Measurements from ENCODE around the gene PRRG1. TPM values are rescaled to one million over a fixed set of nuclear protein-coding genes. Genes with fewer than 3 reads are reported as not detected.
"Not testable (repeated sequence)": the region's sequence is repeated elsewhere in the genome, so short reads cannot be mapped to it uniquely, and the experiment has no call there.

PRRG1 gene
- total RNA-seq, 2 donors from 2014 or later, result 3.1 to 5.2 TPM

DNA sequence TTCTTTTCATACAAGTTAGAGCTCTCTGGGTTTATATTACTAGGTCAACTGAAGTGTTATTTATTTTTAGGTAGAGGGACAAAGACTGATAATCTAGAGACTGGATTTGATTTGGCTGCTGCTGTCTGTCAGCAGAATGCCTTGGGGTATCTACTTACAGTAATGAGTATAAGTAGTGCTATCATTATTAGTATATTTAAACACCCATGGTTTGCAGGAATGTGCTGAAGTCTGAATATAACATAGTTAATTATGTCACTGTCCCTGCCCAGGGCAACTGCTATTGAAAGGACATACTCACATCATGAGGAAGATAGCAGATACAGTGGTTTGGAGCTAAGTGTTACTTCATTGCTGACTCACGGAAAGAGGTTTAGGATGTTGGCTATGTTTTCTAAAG is 76.2 kb downstream of the PRRG1 start:
- H3K36me3 Mint-ChIP-seq (ENCODE audit: low read depth), result peaks cover 6% of the 10 kb centered on the region
- no peaks in the 10 kb centered on the region for H3K4me1 Mint-ChIP-seq
- H3K27me3 ChIP-seq (ENCODE audit: control insufficient read depth, insufficient read depth, low read length, poor library complexity, severe bottlenecking), result no peaks in the 10 kb centered on the region
- no peak for DNase-seq
- H3K27ac ChIP-seq (ENCODE audit: low read depth, low read length), result no peak overlapping the region
- H3K4me1 ChIP-seq (ENCODE audit: control insufficient read depth, insufficient read depth, low read length), result no peaks in the 10 kb centered on the region
- H3K4me3 ChIP-seq (ENCODE audit: low read length), result no peak overlapping the region
- no peaks in the 10 kb centered on the region for H3K9me3 ChIP-seq (ENCODE audit: control insufficient read depth, low read length)
- H3K36me3 ChIP-seq (ENCODE audit: control insufficient read depth, insufficient read depth, low read length), result no peaks in the 10 kb centered on the region
- peaks cover 16% of the 10 kb centered on the region for H3K9me3 Mint-ChIP-seq
- 100% methylated on average over 1 of the region's 1 CpG; no CpG with 5 or more reads in 1 of the 2 experiments for WGBS, 2 experiments (ENCODE audit: insufficient coverage in 1 of 2, insufficient read length in 1 of 2)
- H3K4me3 Mint-ChIP-seq, result no peak overlapping the region
- TF ChIP-seq, protein P1, sequence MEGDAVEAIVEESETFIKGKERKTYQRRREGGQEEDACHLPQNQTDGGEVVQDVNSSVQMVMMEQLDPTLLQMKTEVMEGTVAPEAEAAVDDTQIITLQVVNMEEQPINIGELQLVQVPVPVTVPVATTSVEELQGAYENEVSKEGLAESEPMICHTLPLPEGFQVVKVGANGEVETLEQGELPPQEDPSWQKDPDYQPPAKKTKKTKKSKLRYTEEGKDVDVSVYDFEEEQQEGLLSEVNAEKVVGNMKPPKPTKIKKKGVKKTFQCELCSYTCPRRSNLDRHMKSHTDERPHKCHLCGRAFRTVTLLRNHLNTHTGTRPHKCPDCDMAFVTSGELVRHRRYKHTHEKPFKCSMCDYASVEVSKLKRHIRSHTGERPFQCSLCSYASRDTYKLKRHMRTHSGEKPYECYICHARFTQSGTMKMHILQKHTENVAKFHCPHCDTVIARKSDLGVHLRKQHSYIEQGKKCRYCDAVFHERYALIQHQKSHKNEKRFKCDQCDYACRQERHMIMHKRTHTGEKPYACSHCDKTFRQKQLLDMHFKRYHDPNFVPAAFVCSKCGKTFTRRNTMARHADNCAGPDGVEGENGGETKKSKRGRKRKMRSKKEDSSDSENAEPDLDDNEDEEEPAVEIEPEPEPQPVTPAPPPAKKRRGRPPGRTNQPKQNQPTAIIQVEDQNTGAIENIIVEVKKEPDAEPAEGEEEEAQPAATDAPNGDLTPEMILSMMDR (conservative IDR thresholded peaks at IDR 0.05), result no peak
- H3K27ac Mint-ChIP-seq, result no peak overlapping the region
- H3K27me3 Mint-ChIP-seq (ENCODE audit: insufficient read depth), result no peaks in the 10 kb centered on the region
- no peak overlapping the region for H3K9ac ChIP-seq (ENCODE audit: extremely low read depth, low read length, poor library complexity, severe bottlenecking)

DNA sequence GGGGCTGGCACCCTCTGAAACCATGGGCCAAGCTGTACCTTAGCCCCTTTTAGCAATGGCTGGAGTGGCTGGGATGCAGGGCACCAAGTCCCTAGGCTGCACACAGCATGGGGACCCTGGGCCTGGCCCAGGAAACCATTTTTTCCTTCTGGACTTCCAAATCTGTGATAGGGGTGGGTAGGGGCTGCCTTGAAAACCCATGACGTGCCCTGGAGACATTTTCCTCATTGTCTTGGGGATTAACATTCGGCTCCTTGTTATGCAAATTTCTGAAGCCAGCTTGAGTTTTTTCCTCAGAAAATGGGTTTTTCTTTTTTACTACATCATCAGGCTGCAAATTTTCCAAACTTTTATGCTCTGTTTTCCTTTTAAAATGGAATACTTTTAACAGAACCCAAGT is 79.8 kb downstream of the PRRG1 start:
- H3K9me3 ChIP-seq (ENCODE audit: control insufficient read depth, low read length); H3K36me3 ChIP-seq (ENCODE audit: control insufficient read depth, insufficient read depth, low read length); H3K27me3 Mint-ChIP-seq (ENCODE audit: insufficient read depth); H3K4me3 ChIP-seq (ENCODE audit: low read length); H3K4me1 Mint-ChIP-seq; H3K4me3 Mint-ChIP-seq; H3K27ac ChIP-seq (ENCODE audit: low read depth, low read length); H3K27me3 ChIP-seq (ENCODE audit: control insufficient read depth, insufficient read depth, low read length, poor library complexity, severe bottlenecking); H3K27ac Mint-ChIP-seq; H3K36me3 Mint-ChIP-seq (ENCODE audit: low read depth); H3K4me1 ChIP-seq (ENCODE audit: control insufficient read depth, insufficient read depth, low read length); H3K9ac ChIP-seq (ENCODE audit: extremely low read depth, low read length, poor library complexity, severe bottlenecking): not testable (repeated sequence)
- 61% methylated on average over 2 of the region's 2 CpGs; no CpG with 5 or more reads in 1 of the 2 experiments for WGBS, 2 experiments (ENCODE audit: insufficient coverage in 1 of 2, insufficient read length in 1 of 2)
- DNase-seq, result peak; percentile 52
- H3K9me3 Mint-ChIP-seq, result peaks cover 25% of the 10 kb centered on the region

DNA sequence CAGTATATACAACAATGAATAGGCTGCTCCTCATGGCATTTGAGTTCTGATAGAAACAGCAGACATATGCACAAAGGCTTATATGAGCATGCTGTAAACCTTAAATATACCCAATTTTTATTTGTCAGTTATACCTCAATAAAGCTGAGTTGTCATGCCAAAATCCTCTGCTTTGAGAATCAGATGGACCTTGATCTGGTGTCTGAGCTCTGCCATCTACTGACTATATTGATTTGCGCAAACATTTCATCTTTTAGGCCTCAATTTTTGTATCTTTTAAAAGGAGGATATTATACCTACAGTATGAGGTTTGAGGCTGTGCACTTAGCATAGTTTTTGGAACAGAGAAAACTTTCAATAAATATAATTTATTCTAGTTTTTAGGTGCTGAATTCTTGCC is 85.2 kb downstream of the PRRG1 start:
- 100% methylated on average over 1 of the region's 1 CpG; no CpG with 5 or more reads in 1 of the 2 experiments for WGBS, 2 experiments (ENCODE audit: insufficient coverage in 1 of 2, insufficient read length in 1 of 2)
- Histone ChIP-seq H3K4me3 (ENCODE audit: low read length) (no peak overlapping the region), H3K9ac (ENCODE audit: extremely low read depth, low read length, poor library complexity, severe bottlenecking) (no peak overlapping the region), H3K9me3 (ENCODE audit: control insufficient read depth, low read length) (no peaks in the 10 kb centered on the region), H3K36me3 (ENCODE audit: control insufficient read depth, insufficient read depth, low read length) (no peaks in the 10 kb centered on the region), H3K27me3 (ENCODE audit: control insufficient read depth, insufficient read depth, low read length, poor library complexity, severe bottlenecking) (no peaks in the 10 kb centered on the region), H3K4me1 (ENCODE audit: control insufficient read depth, insufficient read depth, low read length) (no peaks in the 10 kb centered on the region), H3K27ac (ENCODE audit: low read depth, low read length) (no peak overlapping the region)
- H3K27ac Mint-ChIP-seq, result no peak overlapping the region
- peaks cover 23% of the 10 kb centered on the region for H3K9me3 Mint-ChIP-seq
- H3K4me1 Mint-ChIP-seq, result no peaks in the 10 kb centered on the region
- H3K36me3 Mint-ChIP-seq (ENCODE audit: low read depth), result no peaks in the 10 kb centered on the region
- no peak for DNase-seq
- no peaks in the 10 kb centered on the region for H3K27me3 Mint-ChIP-seq (ENCODE audit: insufficient read depth)
- TF ChIP-seq, protein P1 (conservative IDR thresholded peaks at IDR 0.05), result no peak
- no peak overlapping the region for H3K4me3 Mint-ChIP-seq

DNA sequence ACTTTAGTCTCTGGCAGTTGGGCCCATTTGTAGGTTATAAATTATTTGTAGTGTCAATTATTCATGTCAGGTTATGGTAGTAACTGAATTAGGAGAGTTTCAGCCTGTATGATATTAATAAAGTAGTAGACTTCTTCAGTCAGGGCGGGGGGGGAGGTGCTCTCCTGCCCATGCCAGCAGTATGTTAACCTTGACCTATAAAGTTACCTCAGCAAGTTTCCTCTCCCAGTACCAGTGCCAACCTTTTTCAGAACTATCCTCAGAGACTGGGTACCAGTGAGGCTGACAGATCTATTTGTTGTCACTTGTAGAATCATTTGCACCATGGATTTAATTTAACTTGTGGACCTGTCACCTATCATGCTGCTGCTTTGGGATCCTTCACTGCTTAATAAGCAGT is 88.0 kb downstream of the PRRG1 start:
- Mint-ChIP-seq H3K27me3 (ENCODE audit: insufficient read depth) (no peaks in the 10 kb centered on the region), H3K4me3 (no peak overlapping the region), H3K36me3 (ENCODE audit: low read depth) (no peaks in the 10 kb centered on the region), H3K4me1 (no peaks in the 10 kb centered on the region), H3K27ac (no peak overlapping the region), H3K9me3 (peaks cover 25% of the 10 kb centered on the region)
- H3K4me3 ChIP-seq (ENCODE audit: low read length), result no peak overlapping the region
- TF ChIP-seq, protein P1 (conservative IDR thresholded peaks at IDR 0.05), result no peak
- no peak overlapping the region for H3K27ac ChIP-seq (ENCODE audit: low read depth, low read length)
- WGBS, 2 experiments (ENCODE audit: insufficient coverage in 1 of 2, insufficient read length in 1 of 2), result 85% methylated on average over 1 of the region's 1 CpG; no CpG with 5 or more reads in 1 of the 2 experiments
- no peaks in the 10 kb centered on the region for H3K27me3 ChIP-seq (ENCODE audit: control insufficient read depth, insufficient read depth, low read length, poor library complexity, severe bottlenecking)
- no peaks in the 10 kb centered on the region for H3K4me1 ChIP-seq (ENCODE audit: control insufficient read depth, insufficient read depth, low read length)
- no peak for DNase-seq
- H3K9ac ChIP-seq (ENCODE audit: extremely low read depth, low read length, poor library complexity, severe bottlenecking), result no peak overlapping the region
- no peaks in the 10 kb centered on the region for H3K9me3 ChIP-seq (ENCODE audit: control insufficient read depth, low read length)
- H3K36me3 ChIP-seq (ENCODE audit: control insufficient read depth, insufficient read depth, low read length), result no peaks in the 10 kb centered on the region

Data from endodermal cell (in vitro differentiated cells).